Chondrocyte (in vitro differentiated cells): ENCODE measurements around the gene DDIT4. TPM values are rescaled to one million over a fixed set of nuclear protein-coding genes. Genes with fewer than 3 reads are reported as not detected.

ENCODE experiments used
- DNase-seq: peaks from one replicate; pipeline ENCODE4 v3.0.0; 2021; ENCODE audit warnings: mixed read lengths, low spot score
- H3K27ac Mint-ChIP-seq: one replicate; pipeline ENCODE4 v1.8.0; 2021; ENCODE audit warnings: mild to moderate bottlenecking, moderate library complexity, mixed read lengths; ENCODE audit not compliant: unreplicated experiment
- H3K27me3 Mint-ChIP-seq: 2 replicates; pipeline ENCODE4 v1.8.0; 2021; ENCODE audit warnings: low read depth, mixed read lengths
- H3K36me3 Mint-ChIP-seq: 2 replicates; pipeline ENCODE4 v1.8.0; 2021; ENCODE audit warnings: low read depth, mixed read lengths
- H3K4me1 Mint-ChIP-seq: 2 replicates; pipeline ENCODE4 v1.8.0; 2021; ENCODE audit warnings: low read depth, mild to moderate bottlenecking, mixed read lengths
- H3K4me3 Mint-ChIP-seq: one replicate; pipeline ENCODE4 v1.8.0; 2021; ENCODE audit warnings: mild to moderate bottlenecking, moderate library complexity, mixed read lengths; ENCODE audit not compliant: unreplicated experiment
- H3K9me3 Mint-ChIP-seq: 2 replicates; pipeline ENCODE4 v1.8.0; 2021; ENCODE audit warnings: low read depth, mixed read lengths
- CTCF ChIP-seq: fragments of 200-600 bp; sonication (generic); IDR thresholded peaks from 2 replicates; pipeline ENCODE4 v1.5.0; 2021; ENCODE audit warnings: antibody characterized with exemption, mild to moderate bottlenecking, moderate library complexity
- total RNA-seq: library from RNA; stranded (reverse); gene quantifications from 3 replicates; pipeline ENCODE4 v1.2.1, GENCODE V29; 2021

Gene DDIT4
- total RNA-seq, 1 donor from 2014 or later = 241 TPM

DNA sequence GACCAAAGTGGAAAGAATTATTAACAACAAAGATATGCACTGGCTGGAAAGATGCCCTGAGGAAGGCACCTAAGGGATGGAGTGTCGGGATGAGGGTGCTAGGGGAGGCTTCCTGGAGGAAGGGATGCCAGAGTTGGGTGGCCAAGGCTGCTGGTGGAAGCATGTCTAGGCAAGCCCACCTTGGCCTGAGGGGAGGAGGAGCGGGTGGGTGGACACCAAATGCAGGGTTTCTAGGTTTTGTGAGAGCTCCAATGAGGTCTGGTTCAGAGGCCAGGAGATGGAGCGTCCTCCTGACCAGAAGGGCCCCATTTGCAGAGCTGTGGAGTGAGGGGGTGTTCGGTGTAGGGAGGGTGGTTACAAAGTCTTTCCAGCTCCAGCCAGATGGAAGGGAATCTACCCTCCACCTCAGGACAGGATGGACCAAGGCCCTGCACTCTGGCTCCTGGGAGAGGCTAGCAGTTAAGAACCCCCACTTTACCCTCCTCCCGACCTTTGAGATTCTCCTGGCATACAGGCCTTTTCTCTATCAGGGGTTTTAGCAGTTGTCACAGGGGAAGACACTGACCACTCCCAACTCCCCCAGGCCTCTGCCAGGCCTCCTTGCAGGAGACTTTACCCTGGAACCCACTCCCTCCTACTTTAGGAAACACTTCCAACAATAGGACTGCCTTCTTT, 3.0 kb upstream of the DDIT4 start:
- peak overlapping the region; percentile 39 for H3K27ac Mint-ChIP-seq
- no peak overlapping the region for H3K4me3 Mint-ChIP-seq
- H3K4me1 Mint-ChIP-seq = peaks cover 27% of the 10 kb centered on the region
- no peak for DNase-seq
- no peaks in the 10 kb centered on the region for H3K27me3 Mint-ChIP-seq
- TF ChIP-seq CTCF = no peak
- peaks cover 13% of the 10 kb centered on the region for H3K36me3 Mint-ChIP-seq
- H3K9me3 Mint-ChIP-seq = no peaks in the 10 kb centered on the region

- peak overlapping the region; percentile 88 for H3K4me3 Mint-ChIP-seq
- H3K4me1 Mint-ChIP-seq = peaks cover 41% of the 10 kb centered on the region
- H3K36me3 Mint-ChIP-seq = peaks cover 20% of the 10 kb centered on the region
- peak; percentile 15 for TF ChIP-seq CTCF
- no peaks in the 10 kb centered on the region for H3K27me3 Mint-ChIP-seq
- H3K9me3 Mint-ChIP-seq = no peaks in the 10 kb centered on the region
- DNase-seq = peak; percentile 97
- H3K27ac Mint-ChIP-seq = peak overlapping the region; percentile 100
Observed at GRCh38 chr10:72272689-72273409, 875 bp upstream of the DDIT4 start.

- Mint-ChIP-seq H3K27ac (peak overlapping the region; percentile 100), H3K4me3 (peak overlapping the region; percentile 88), H3K9me3 (no peaks in the 10 kb centered on the region), H3K4me1 (peaks cover 45% of the 10 kb centered on the region), H3K36me3 (peaks cover 20% of the 10 kb centered on the region), H3K27me3 (no peaks in the 10 kb centered on the region)
- TF ChIP-seq CTCF = no peak
- DNase-seq = peak; percentile 92
Observed at GRCh38 chr10:72274213-72274729, 547 bp downstream of the DDIT4 start.

- peaks cover 50% of the 10 kb centered on the region for H3K4me1 Mint-ChIP-seq
- peaks cover 20% of the 10 kb centered on the region for H3K36me3 Mint-ChIP-seq
- no peaks in the 10 kb centered on the region for H3K27me3 Mint-ChIP-seq
- no peaks in the 10 kb centered on the region for H3K9me3 Mint-ChIP-seq
- peak overlapping the region; percentile 88 for H3K4me3 Mint-ChIP-seq
- no peak for DNase-seq
- H3K27ac Mint-ChIP-seq = peak overlapping the region; percentile 100
- peak; percentile 88 for TF ChIP-seq CTCF
Observed at GRCh38 chr10:72274730-72275350, 1.1 kb downstream of the DDIT4 start.

- peak overlapping the region; percentile 88 for H3K4me3 Mint-ChIP-seq
- DNase-seq = no peak
- no peaks in the 10 kb centered on the region for H3K27me3 Mint-ChIP-seq
- no peak for TF ChIP-seq CTCF
- H3K27ac Mint-ChIP-seq = peak overlapping the region; percentile 100
- H3K4me1 Mint-ChIP-seq = peaks cover 49% of the 10 kb centered on the region
- H3K9me3 Mint-ChIP-seq = no peaks in the 10 kb centered on the region
- H3K36me3 Mint-ChIP-seq = peaks cover 20% of the 10 kb centered on the region
Observed at GRCh38 chr10:72275351-72276012, 1.8 kb downstream of the DDIT4 start.
